GM18505 (cell line): ENCODE data around the gene PHLPP1.

Experiments used
- ATAC-seq: cut with Tn5 transposase; IDR thresholded peaks from one replicate; pipeline ENCODE4 v1.9.1; 2021; ENCODE audit not compliant: unreplicated experiment
- POLR2A ChIP-seq: IDR thresholded peaks from 4 replicates; pipeline ENCODE4 v1.6.1; 2011; ENCODE audit warnings: borderline replicate concordance; ENCODE audit not compliant: insufficient read depth, insufficient read length; ENCODE audit errors: extremely low read depth

PHLPP1 gene

DNA sequence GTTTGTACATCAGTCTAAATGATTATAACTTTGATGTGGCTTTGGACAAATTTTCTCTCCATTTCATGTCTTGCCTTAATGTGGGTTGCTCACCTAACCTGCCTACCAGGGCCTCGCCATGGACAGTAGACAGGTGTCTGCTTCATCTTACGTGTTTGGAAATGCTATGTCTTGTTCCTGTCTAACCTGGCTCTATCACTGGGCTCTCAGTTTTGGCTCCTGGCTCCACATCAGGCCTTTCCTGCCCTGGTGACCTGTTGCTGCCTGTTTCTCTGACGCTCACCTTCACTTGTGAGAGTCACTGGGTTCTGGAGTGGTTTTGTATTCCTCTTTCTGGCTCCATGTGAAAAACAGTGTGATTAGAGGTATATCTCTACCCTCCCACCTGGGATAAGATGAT lies 65.9 kb downstream of the PHLPP1 start:
- TF ChIP-seq POLR2A, result no peak
- no peak for ATAC-seq

- no peak for ATAC-seq
- no peak for TF ChIP-seq POLR2A
Observed at GRCh38 chr18:62781893-62782292, 66.6 kb downstream of the PHLPP1 start.

- no peak for ATAC-seq
- no peak for TF ChIP-seq POLR2A
Observed at GRCh38 chr18:62784338-62784965, 69.1 kb downstream of the PHLPP1 start.

DNA sequence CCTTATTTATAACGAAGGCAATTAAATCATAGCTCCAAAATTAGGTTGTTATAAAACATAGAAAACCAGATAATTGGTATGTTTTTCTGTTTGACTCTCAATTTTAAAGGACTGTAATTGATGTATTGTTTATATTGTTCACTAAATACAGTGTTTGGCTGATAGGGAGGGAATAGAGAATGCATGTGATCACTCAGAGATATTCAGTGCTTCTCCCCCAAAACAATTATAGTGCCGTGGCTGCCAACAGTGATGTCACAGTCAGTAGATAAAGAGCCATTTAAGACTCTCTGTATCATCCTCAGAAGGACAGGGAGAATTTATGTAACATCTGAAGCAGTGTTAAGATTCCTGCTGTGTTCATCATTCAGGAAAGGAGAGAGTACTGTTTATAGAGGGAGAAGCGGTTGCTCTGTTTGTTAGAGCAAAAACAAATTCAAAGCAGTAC lies 69.6 kb downstream of the PHLPP1 start:
- ATAC-seq, result no peak
- no peak for TF ChIP-seq POLR2A

DNA sequence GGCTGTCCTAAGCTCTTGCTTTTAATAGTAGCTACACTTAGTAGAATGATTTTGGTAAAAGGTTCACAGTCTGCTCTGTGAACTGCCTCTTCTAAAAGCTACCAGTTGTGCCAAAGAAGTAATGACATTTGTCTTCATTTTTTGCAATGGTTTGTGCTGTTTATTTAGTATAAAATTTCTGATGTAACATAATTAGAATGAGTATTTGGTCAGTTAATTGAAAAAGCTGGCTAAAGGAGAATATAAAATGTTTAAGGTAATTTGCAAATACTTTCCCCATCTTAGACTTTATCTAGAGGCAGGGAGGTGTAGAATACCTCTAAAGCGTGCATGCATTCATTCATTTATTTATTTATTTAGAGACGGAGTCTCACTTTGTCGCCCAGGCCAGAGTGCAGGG lies 71.3 kb downstream of the PHLPP1 start:
- ATAC-seq, result no peak
- TF ChIP-seq POLR2A, result no peak

GRCh38 chr18:62788111-62788510 lies 72.8 kb downstream of the PHLPP1 start:
- no peak for TF ChIP-seq POLR2A

DNA sequence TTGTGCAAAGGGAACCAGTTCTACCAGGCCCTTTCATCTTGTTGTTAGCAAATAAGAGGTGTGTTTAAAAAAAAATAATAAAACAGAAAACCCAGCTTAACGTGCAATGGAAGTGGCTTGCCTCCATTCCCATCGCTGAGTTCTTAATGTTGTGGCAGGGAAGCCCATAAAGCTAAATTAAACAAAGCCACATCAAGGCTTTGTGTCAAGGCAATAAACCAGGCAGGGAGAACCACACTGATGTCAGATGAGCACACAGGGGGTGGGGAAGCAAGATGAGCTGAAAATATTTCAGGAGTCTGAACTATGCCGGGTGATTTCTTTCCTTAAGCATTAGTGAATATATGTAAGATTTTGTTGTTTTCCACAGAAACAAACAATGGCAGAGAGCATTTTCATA lies 73.5 kb downstream of the PHLPP1 start:
- TF ChIP-seq POLR2A, result no peak
- no peak for ATAC-seq

More at GRCh38 chr18:62788111-62788510, 72.8 kb downstream of the PHLPP1 start:
- ATAC-seq, result no peak

DNA sequence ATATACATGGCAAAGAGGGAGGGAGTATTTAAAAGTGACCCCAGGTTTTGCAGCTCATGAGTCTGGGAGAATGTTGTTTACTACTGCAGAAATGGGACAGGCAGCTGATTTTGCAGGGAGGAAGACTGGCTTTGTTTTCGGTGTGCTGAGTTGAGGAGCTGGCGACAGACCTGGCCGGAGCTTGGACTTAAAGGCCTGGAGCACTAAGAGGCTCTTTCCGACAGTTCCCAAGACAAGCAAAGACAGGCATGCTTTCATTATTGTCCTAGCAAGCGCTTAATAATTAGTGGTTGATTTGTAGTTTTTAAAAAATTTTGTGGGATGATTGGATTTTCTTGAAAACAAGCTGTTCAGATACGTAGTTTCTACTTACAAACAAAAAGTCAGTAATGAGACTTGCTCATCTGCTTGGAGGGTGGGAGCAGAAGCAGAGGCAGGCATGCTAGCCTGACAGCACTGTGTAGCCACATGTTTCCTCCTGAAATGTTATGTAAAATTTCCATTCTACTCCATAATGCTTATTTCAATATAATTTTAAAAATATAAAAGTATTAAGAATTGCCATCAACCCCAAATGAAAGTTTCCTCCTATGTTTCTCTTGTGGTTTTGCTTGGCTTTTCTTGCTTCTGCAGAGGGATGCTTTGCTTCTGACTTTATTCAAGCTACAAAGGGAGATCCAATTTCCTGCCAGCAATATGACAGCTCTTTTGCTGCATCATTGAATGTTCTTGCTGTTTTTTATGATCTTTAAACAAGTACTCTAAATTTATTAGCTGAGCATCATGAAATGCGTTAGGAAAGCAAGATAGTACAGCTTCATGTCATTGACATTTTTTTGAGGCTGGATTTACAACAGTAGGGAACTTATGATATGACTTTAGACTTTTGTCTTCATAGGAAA lies 75.8 kb downstream of the PHLPP1 start:
- no peak for TF ChIP-seq POLR2A
- no peak for ATAC-seq

- ATAC-seq, result no peak
- TF ChIP-seq POLR2A, result no peak
Observed at GRCh38 chr18:62792016-62792415, 76.7 kb downstream of the PHLPP1 start.

GRCh38 chr18:62795813-62796212 lies 80.5 kb downstream of the PHLPP1 start:
- ATAC-seq, result no peak
- no peak for TF ChIP-seq POLR2A

DNA sequence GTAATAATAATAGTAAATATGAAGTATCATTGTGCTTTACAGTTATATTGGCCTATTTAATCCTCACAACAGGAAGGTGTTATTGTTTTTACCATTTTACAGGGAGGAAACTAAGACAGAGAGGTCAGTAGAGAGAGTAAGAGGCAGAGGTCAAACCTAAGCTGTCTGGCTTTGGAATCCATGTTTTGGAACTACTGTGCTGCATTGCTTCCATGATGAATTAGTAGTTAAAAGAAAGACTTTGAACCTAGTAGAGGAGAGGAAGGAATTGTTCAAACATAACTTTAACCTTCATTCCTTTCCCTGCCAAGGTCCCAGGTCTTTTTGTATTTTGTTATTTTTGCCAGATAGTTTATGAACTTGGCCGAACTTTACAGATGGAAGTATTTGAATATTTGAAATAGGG lies 80.9 kb downstream of the PHLPP1 start:
- no peak for TF ChIP-seq POLR2A
- no peak for ATAC-seq

GRCh38 chr18:62797329-62797728 lies 82.0 kb downstream of the PHLPP1 start:
- no peak for ATAC-seq
- no peak for TF ChIP-seq POLR2A

GRCh38 chr18:62799977-62800376 lies 84.6 kb downstream of the PHLPP1 start:
- no peak for ATAC-seq
- no peak for TF ChIP-seq POLR2A

DNA sequence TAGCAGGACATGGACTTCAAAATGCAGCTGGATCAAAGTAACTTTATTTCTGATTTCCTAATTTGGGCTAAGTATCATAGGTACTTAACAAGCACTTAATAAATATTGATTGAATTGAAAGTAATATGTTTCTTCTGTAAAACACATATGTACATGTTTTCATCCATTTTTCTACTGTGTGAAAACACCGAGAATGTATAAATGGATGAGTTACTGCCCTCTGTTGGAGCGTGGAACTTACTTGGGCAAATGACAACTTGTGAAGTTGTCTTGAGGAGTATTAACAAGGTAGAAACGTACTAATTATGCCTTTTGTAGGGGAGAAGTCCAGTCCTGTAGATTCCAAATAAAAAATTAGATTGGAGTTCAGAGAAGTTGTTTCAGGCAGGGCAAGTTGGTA lies 87.2 kb downstream of the PHLPP1 start:
- ATAC-seq, result no peak
- no peak for TF ChIP-seq POLR2A
